Activated T-helper 1 cell treated with anti-CD3 and anti-CD28 coated beads, Interleukin-12 subunit alpha, Interleukin-12 subunit beta, Interleukin-2, Interleukin-4 antibody, amounts not matched to agents 30 ng/mL and 10 ng/mL and 1 ng/mL, durations not matched to agents 14 hours and 24 hours and 36 hours (primary cell): ENCODE measurements around the gene CASP7. TPM values are rescaled to one million over a fixed set of nuclear protein-coding genes. Genes with fewer than 3 reads are reported as not detected.

Experiments used
- DNase-seq: peaks from one replicate; pipeline ENCODE4 v3.0.0; 2021; ENCODE audit warnings: low spot score
- H3K27ac Mint-ChIP-seq: one replicate; pipeline ENCODE4 v1.8.0; 2021; ENCODE audit warnings: mild to moderate bottlenecking, mixed read lengths
- H3K27me3 Mint-ChIP-seq: one replicate; pipeline ENCODE4 v1.8.0; 2022; ENCODE audit warnings: mild to moderate bottlenecking, moderate library complexity, mixed read lengths; ENCODE audit not compliant: insufficient read depth
- H3K36me3 Mint-ChIP-seq: one replicate; pipeline ENCODE4 v1.8.0; 2021; ENCODE audit warnings: low read depth, mixed read lengths
- H3K4me1 Mint-ChIP-seq: one replicate; pipeline ENCODE4 v1.8.0; 2021; ENCODE audit warnings: low read depth, mixed read lengths
- H3K4me3 Mint-ChIP-seq: one replicate; pipeline ENCODE4 v1.8.0; 2021; ENCODE audit warnings: mild to moderate bottlenecking, moderate library complexity, mixed read lengths
- H3K9me3 Mint-ChIP-seq: one replicate; pipeline ENCODE4 v1.8.0; 2021; ENCODE audit warnings: mixed read lengths
- intact Hi-C: fragments of 100-400 bp; cut with micrococcal nuclease; formaldehyde crosslinking; loops from one replicate; pipeline ENCODE4 v1.15.1; 2024
- total RNA-seq: library from RNA; stranded (reverse); gene quantifications from 2 replicates; pipeline ENCODE4 v1.2.3, GENCODE V29; 2022

Gene CASP7
- total RNA-seq, 1 donor from 2014 or later: 25.1 TPM

DNA sequence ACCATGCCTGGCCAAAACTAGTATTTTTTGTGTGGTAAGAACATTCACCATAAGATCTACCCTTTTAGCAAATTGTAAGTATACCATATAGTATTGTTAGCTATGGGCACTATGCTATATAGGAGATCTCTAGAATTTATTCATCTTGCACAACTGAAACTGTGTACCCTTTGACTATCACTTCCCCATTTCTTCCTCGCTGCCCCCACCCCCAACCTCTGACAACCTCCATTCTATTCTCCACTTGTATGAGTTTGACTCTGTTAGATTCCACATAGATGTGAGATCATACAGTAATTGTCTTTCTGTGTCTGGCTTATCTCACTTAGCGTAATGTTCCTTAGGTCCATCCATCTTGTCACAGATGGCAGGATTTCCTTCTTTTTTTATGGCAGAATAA is 3.6 kb downstream of the CASP7 start:
- DNase-seq: no peak
- no peak overlapping the region for H3K27ac Mint-ChIP-seq
- peaks cover 48% of the 10 kb centered on the region for H3K36me3 Mint-ChIP-seq
- H3K4me3 Mint-ChIP-seq: no peak overlapping the region
- intact Hi-C loops: loop anchor here (2.0 to 10.0 kb wide), 4 partner anchors 24 to 1291 kb away; no protein-coding TSS in a partner anchor
- H3K27me3 Mint-ChIP-seq: no peaks in the 10 kb centered on the region
- peaks cover 65% of the 10 kb centered on the region for H3K4me1 Mint-ChIP-seq
- H3K9me3 Mint-ChIP-seq: peaks cover 47% of the 10 kb centered on the region

DNA sequence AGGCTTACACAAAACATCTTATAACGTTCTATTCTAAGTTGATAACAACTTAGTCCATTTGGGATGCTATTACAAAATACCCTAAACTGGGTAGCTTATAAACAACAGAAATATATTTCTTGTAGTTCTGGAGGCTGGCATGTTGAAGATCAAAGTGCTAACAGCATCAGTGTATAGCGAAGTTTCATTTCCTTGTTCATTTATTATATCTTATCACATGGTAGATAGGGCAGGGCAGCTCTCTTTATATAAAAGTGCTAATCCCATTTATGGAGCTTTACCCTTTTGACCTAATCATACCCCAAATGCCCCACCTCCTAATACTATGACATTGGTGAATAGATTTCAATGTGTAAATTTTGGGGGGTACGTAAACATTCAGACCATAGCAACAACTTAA is 6.3 kb downstream of the CASP7 start:
- Mint-ChIP-seq H3K36me3 (peaks cover 62% of the 10 kb centered on the region), H3K9me3 (peaks cover 64% of the 10 kb centered on the region), H3K4me3 (no peak overlapping the region), H3K27me3 (no peaks in the 10 kb centered on the region), H3K4me1 (peaks cover 70% of the 10 kb centered on the region), H3K27ac (no peak overlapping the region)
- no peak for DNase-seq
- intact Hi-C loops: loop anchor here (10.0 kb wide), 1 partner anchor 701 kb away; no protein-coding TSS in a partner anchor

DNA sequence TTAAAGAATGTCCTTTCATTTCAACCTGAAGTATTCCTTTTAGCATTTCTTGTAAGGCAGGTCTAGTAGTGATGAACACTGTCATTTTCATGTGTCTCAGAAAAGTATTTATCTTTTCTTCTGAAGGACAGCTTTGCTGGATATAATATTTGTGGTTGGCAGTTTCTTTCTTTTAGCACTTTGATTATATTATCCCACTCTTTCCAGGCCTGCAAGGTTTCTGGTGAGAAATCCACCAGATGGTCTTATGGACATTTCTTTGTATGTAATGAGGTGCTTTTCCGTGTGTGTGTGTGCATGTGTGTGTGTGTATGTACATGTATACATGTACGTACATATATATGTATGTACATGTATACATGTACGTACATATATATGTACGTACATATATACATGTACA is 7.3 kb downstream of the CASP7 start:
- Mint-ChIP-seq H3K4me3 (no peak overlapping the region), H3K27ac (no peak overlapping the region), H3K36me3 (peaks cover 67% of the 10 kb centered on the region), H3K9me3 (peaks cover 64% of the 10 kb centered on the region), H3K27me3 (no peaks in the 10 kb centered on the region), H3K4me1 (peaks cover 60% of the 10 kb centered on the region)
- no peak for DNase-seq
- intact Hi-C loops: loop anchor here (10.0 kb wide), 1 partner anchor 702 kb away; no protein-coding TSS in a partner anchor

DNA sequence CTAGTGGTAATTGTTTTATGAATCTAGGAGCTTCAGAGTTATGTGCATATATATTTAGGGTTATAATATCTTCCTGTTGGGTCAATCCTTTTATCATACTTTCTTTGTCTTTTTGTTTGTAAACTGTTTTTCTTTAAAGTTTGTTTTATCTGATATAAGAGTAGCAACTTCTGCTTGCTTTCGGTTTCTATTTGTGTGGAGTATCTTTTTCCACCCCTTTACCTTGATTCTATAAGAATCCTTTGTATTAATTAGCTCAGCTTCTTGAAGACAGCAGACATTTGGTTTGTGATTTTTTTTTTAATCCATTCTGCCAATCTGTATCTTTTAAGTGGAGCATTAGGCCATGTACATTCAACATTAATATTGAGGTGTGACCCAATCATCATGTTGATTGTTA is 9.3 kb downstream of the CASP7 start:
- Mint-ChIP-seq H3K4me1 (peaks cover 43% of the 10 kb centered on the region), H3K27me3 (no peaks in the 10 kb centered on the region), H3K36me3 (peaks cover 72% of the 10 kb centered on the region), H3K9me3 (peaks cover 72% of the 10 kb centered on the region), H3K27ac (peak overlapping the region; percentile 70), H3K4me3 (peak overlapping the region; percentile 64)
- intact Hi-C loops: loop anchor here (1.0 to 10.0 kb wide), 2 partner anchors 10 to 704 kb away; partner anchors contain the start of gene CASP7
- DNase-seq: no peak

DNA sequence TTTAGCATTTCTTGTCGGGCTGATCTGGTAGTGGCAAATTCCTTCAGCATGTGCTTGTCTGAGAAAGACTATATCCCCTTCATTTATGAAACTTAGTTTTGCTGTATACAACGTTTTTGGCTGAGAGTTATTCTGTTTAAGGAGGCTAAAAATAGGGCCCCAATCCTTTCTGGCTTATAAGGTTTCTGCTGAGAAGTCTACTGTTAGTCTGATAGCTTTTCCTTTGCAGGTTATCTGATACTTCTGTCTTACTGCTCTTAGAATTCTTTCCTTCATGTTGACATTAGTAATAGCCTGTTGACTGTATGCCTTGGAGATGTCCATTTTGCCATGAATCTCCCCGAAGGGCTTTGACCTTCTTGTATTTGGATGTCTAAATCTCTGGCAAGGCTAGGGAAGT is 9.9 kb downstream of the CASP7 start:
- intact Hi-C loops: loop anchor here (1.0 to 10.0 kb wide), 2 partner anchors 10 to 705 kb away; partner anchors contain the start of gene CASP7
- Mint-ChIP-seq H3K4me1 (peaks cover 39% of the 10 kb centered on the region), H3K9me3 (peaks cover 69% of the 10 kb centered on the region), H3K27ac (peak overlapping the region; percentile 70), H3K36me3 (peaks cover 68% of the 10 kb centered on the region), H3K4me3 (peak overlapping the region; percentile 64), H3K27me3 (no peaks in the 10 kb centered on the region)
- no peak for DNase-seq

DNA sequence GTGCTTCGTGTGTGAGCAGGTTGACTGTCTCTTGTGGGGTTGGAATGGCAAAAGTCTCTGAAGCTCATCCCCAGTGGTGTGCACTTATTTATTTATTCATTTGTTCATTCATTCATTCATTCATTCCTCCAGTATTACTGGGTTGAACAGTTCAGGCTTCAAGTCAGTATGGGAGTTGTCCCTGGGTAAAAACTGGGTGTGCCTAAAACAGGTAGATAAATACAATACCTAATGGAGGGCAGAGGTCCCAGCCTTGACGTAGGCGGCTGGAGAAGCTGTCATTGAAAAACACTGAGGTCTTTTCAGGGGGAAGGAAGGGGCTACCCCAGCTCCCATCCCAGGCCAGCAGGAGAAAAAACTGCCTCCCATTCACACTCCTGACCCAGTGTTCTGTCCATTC is 11.0 kb downstream of the CASP7 start:
- intact Hi-C loops: no loop called here
- Mint-ChIP-seq H3K4me3 (no peak overlapping the region), H3K36me3 (peaks cover 65% of the 10 kb centered on the region), H3K9me3 (peaks cover 64% of the 10 kb centered on the region), H3K27me3 (no peaks in the 10 kb centered on the region), H3K4me1 (peaks cover 30% of the 10 kb centered on the region), H3K27ac (no peak overlapping the region)
- DNase-seq: no peak

DNA sequence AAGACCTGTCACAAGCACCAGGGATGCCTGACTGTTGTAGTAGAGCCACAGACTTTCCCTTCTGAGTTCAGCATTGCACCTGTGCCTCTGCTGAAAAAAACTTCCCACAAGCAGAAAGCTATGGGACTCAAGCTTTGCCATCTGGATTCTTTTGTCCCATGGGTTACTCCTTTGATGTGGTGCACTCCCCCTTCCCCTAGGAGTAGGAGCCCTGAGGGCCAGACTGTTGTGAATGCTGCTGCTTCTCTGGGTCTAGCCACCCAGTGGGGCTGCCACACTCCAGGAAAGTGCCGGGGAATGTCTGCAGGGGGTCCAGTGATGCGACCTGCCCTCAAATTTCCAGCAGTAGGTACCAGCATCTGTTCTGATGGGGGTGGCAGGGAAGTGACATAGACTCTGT is 11.7 kb downstream of the CASP7 start:
- no peaks in the 10 kb centered on the region for H3K27me3 Mint-ChIP-seq
- peaks cover 62% of the 10 kb centered on the region for H3K36me3 Mint-ChIP-seq

DNA sequence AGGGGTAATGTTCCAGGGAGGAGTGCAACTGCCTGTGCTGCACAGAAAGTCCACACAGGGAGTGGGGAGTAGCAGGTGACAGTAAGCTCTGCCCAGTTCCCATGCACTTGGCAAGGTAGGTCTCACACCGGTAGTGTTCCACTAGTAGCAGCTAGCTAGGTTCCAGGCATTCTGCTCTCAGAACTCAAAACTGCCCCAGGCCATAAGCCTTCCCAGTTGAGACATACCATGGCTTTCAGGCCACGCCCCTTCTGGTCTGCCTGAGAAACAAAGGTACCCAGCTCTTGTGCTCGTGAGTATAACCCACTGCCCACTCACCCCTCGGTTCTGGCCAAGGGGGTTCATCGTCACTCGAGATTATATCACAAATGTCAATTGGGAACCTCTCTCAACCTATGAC is 12.6 kb downstream of the CASP7 start:
- DNase-seq: no peak
- H3K9me3 Mint-ChIP-seq: peaks cover 52% of the 10 kb centered on the region
- peaks cover 29% of the 10 kb centered on the region for H3K4me1 Mint-ChIP-seq
- H3K36me3 Mint-ChIP-seq: peaks cover 65% of the 10 kb centered on the region
- no peak overlapping the region for H3K27ac Mint-ChIP-seq
- no peak overlapping the region for H3K4me3 Mint-ChIP-seq
- intact Hi-C loops: no loop called here
- H3K27me3 Mint-ChIP-seq: no peaks in the 10 kb centered on the region

More for the DNA sequence above, 11.7 kb downstream of the CASP7 start:
- peaks cover 29% of the 10 kb centered on the region for H3K4me1 Mint-ChIP-seq
- H3K9me3 Mint-ChIP-seq: peaks cover 58% of the 10 kb centered on the region
- no peak for DNase-seq
- intact Hi-C loops: no loop called here
- no peak overlapping the region for H3K4me3 Mint-ChIP-seq
- H3K27ac Mint-ChIP-seq: no peak overlapping the region

DNA sequence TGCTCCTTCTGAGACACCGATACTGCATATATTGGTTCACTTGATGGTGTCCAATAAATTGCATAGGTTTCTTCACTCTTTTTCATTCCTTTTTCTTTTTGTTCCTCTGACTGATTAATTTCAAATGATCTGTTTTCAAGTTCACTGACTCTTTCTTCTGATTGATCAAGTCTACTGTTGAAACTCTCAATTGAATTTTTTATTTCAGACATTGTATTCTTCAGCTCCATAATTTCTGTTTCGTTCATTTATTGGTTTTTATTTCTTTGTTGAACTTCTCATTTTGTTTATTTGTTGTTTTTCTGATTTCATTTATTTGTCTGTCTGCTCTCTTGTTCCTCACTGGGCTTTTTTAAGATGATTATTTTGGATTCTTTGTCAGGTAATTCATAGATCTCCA is 13.6 kb downstream of the CASP7 start:
- no peak overlapping the region for H3K4me3 Mint-ChIP-seq
- no peak for DNase-seq
- no peaks in the 10 kb centered on the region for H3K27me3 Mint-ChIP-seq
- peaks cover 41% of the 10 kb centered on the region for H3K9me3 Mint-ChIP-seq
- peaks cover 59% of the 10 kb centered on the region for H3K36me3 Mint-ChIP-seq
- H3K27ac Mint-ChIP-seq: no peak overlapping the region
- H3K4me1 Mint-ChIP-seq: peaks cover 24% of the 10 kb centered on the region
- intact Hi-C loops: no loop called here

DNA sequence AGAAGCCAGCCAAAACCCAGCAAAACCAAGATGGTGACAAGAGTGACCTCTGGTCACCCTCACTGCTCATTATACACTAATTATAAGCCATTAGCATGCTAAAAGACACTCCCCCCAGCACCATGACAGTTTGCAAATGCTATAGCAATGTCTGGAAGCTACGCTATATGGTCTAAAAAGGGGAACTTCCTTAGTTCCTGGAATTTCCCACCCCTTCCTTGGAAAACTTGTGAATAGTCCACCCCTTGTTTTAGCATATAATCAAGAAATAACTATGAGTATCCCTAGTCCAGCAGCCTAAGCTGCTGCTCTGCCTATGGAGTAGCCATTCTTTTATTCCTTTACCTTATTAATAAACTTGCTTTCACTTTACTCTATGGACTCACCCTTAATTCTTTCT is 16.0 kb downstream of the CASP7 start:
- peaks cover 25% of the 10 kb centered on the region for H3K9me3 Mint-ChIP-seq
- no peak overlapping the region for H3K4me3 Mint-ChIP-seq
- H3K36me3 Mint-ChIP-seq: peaks cover 58% of the 10 kb centered on the region
- DNase-seq: no peak
- H3K4me1 Mint-ChIP-seq: peaks cover under 1% of the 10 kb centered on the region
- H3K27ac Mint-ChIP-seq: no peak overlapping the region
- intact Hi-C loops: no loop called here
- no peaks in the 10 kb centered on the region for H3K27me3 Mint-ChIP-seq

DNA sequence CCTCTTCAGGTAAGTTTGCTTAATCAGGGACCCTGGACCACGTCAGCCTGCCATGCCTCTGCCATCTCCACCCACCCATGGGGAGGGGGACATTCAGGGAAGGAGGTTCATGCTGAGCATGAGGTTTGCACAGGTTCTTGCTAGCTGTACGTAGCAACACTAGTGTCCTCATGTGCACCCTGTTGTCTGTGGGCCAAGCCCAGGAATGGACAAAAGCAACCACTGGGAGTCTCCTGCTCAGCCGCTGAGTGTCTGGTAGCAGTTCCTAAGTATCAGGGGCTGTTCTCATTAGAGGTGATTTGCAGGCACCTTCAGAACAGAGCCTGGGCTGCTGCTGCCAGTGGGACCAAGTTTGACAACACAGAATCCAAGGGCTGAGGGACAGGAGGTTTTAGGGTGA is 17.9 kb downstream of the CASP7 start:
- Mint-ChIP-seq H3K36me3 (peaks cover 52% of the 10 kb centered on the region), H3K27me3 (no peaks in the 10 kb centered on the region), H3K4me1 (no peaks in the 10 kb centered on the region), H3K4me3 (no peak overlapping the region), H3K27ac (no peak overlapping the region), H3K9me3 (peaks cover 23% of the 10 kb centered on the region)
- DNase-seq: no peak
- intact Hi-C loops: no loop called here

DNA sequence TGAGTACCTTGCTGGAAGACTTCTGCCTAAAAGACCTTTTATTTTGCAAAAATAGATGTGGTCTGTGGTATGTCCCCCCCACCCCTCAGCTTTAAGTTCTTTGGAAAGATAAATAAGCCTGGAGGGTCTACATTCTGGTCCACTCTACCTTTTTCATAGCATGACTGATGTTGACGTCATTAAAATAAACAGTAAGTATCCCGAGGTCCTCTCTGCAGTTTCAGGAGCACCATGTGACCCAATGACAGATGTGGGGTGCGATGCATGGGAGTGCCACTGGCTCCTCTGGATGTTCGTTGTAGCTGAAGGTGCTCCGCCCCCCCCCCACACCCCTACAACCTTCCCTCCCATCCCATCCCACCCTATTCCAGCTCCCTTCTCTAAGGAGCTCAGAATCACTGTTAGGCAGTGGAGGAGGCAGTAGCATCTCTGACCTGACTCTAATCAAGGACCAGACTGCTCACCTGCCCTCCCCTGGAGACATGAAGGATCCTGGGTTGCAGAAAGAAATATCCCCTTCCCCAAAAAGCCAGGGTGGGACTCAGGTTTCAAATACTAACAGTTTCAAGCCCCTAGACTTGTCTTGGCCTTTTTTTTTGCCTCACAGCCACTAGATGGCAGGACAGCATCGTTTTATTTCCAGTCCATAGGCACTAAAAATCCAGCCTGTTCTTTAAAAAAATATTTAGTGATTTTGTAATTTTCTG is 25.1 kb downstream of the CASP7 start:
- Mint-ChIP-seq H3K9me3 (no peaks in the 10 kb centered on the region), H3K27me3 (no peaks in the 10 kb centered on the region), H3K4me1 (peaks cover 28% of the 10 kb centered on the region), H3K36me3 (peaks cover 23% of the 10 kb centered on the region), H3K27ac (no peak overlapping the region), H3K4me3 (no peak overlapping the region)
- intact Hi-C loops: loop anchor here (1.0 to 2.0 kb wide), 3 partner anchors 76 to 399 kb away; no protein-coding TSS in a partner anchor
- DNase-seq: no peak

DNA sequence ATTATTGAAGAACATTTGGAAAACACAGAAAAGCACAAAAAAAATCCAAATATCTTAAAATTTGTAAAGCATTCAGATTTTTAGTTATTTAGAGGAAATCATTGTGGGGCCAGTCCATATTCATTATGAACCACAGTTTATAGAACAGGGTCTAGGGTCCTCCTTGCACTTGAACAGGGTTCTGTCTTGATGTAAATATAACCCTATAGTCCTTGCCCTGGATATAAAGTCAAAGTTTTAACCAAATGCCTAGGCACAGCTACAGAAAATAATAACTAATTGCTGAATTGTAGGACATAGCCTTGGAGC is 25.6 kb downstream of the CASP7 start:
- no peaks in the 10 kb centered on the region for H3K9me3 Mint-ChIP-seq
- peaks cover 31% of the 10 kb centered on the region for H3K4me1 Mint-ChIP-seq

More for the DNA sequence above, 25.6 kb downstream of the CASP7 start:
- no peak overlapping the region for H3K4me3 Mint-ChIP-seq
- H3K36me3 Mint-ChIP-seq: peaks cover 24% of the 10 kb centered on the region
- H3K27ac Mint-ChIP-seq: no peak overlapping the region
- H3K27me3 Mint-ChIP-seq: no peaks in the 10 kb centered on the region
- DNase-seq: no peak
- intact Hi-C loops: loop anchor here (1.0 to 2.0 kb wide), 3 partner anchors 76 to 398 kb away; no protein-coding TSS in a partner anchor
